ENCODE data around the gene P2RY11.

GRCh38 chr19:10079031-10079453 lies 32.5 kb upstream of the P2RY11 start:
- no peak for TF ChIP-seq CTCF (IDR thresholded peaks at IDR 0.05)
- no peak for TF ChIP-seq POLR2A (IDR thresholded peaks at IDR 0.05)

All from body of pancreas (tissue), 4 donors.